Astrocyte of the spinal cord (primary cell): ENCODE measurements around the gene KCNJ15.

Experiments
- DNase-seq: peaks from one replicate; pipeline ENCODE4 v3.0.0; 2011; ENCODE audit warnings: low read depth, low spot score
- H3K4me3 ChIP-seq: 2 replicates; pipeline ENCODE4 v1.5.1; 2011; ENCODE audit warnings: low read depth, mild to moderate bottlenecking, low read length, moderate library complexity
- in situ Hi-C: cut with HindIII; loops from 2 replicates; pipeline ENCODE4 v1.10.0; 2017; ENCODE audit warnings: low sequenced_read_pairs
- TF ChIP-seq, protein P1 (sequence below): IDR thresholded peaks from 2 replicates; pipeline ENCODE4 v1.5.1; 2012; ENCODE audit warnings: low read depth, mild to moderate bottlenecking, low read length, inconsistent platforms

The KCNJ15 gene

DNA sequence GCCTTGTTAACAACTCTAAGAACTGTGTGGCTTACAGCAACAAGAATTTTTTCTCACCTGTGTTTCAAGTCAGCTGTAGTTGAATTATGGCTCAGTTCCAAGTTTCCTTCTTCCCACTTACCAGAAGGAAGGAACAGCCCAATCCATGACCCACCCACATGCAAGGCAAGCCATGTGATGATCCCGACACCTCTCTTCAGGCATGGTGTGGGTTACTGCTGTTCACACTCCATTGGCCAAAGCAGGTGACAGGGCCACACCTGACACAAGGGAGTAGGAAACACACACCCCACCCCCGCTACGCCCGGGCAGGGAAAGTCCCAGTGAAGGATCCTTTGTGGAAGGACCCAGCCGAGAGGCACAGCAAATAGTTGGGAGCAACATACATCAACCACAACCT lies 36.3 kb downstream of the KCNJ15 start:
- in situ Hi-C loops, result no loop called here
- no peak overlapping the region for H3K4me3 ChIP-seq
- TF ChIP-seq, protein P1, sequence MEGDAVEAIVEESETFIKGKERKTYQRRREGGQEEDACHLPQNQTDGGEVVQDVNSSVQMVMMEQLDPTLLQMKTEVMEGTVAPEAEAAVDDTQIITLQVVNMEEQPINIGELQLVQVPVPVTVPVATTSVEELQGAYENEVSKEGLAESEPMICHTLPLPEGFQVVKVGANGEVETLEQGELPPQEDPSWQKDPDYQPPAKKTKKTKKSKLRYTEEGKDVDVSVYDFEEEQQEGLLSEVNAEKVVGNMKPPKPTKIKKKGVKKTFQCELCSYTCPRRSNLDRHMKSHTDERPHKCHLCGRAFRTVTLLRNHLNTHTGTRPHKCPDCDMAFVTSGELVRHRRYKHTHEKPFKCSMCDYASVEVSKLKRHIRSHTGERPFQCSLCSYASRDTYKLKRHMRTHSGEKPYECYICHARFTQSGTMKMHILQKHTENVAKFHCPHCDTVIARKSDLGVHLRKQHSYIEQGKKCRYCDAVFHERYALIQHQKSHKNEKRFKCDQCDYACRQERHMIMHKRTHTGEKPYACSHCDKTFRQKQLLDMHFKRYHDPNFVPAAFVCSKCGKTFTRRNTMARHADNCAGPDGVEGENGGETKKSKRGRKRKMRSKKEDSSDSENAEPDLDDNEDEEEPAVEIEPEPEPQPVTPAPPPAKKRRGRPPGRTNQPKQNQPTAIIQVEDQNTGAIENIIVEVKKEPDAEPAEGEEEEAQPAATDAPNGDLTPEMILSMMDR, result no peak
- DNase-seq, result no peak

DNA sequence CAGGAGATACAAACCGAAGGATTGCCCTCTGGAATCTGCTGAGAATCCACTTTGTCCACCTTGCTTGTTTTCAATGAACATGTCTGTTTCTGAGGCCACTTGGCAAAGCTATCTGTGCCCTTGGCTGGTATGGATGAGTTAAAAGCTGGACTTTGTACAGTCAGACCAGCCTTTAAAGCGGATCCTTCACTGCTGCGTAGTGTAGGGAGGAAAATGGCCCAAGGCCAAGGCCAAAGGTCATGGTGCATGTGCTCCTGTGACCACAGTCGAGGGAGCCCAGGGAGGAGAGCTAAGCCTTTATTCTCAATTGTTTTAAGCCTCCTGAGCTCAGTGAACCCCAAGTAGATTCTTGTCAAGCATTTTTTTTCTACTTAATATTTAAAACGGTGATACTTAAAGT lies 37.0 kb downstream of the KCNJ15 start:
- TF ChIP-seq, protein P1, result no peak
- in situ Hi-C loops, result no loop called here
- H3K4me3 ChIP-seq, result no peak overlapping the region
- no peak for DNase-seq

DNA sequence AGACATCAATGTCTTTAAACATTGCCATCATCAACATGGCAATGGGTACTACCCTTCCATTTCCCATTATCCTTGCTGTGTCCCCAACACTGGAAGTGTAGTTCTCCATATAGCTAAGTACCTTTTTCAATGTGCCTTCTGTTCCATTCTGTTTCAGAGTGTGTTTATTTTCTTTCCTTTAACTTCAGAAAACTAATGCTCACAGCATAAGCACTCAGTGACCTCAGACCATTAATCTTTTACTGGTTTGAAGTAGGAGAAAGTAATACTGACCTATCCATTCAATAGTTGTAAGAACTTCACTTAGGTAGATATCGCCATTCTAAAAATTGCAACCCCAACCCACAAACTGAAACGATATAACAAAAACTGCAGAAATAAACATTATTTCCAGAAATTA lies 37.8 kb downstream of the KCNJ15 start:
- TF ChIP-seq, protein P1, result no peak
- H3K4me3 ChIP-seq, result no peak overlapping the region
- DNase-seq, result no peak
- in situ Hi-C loops, result no loop called here

DNA sequence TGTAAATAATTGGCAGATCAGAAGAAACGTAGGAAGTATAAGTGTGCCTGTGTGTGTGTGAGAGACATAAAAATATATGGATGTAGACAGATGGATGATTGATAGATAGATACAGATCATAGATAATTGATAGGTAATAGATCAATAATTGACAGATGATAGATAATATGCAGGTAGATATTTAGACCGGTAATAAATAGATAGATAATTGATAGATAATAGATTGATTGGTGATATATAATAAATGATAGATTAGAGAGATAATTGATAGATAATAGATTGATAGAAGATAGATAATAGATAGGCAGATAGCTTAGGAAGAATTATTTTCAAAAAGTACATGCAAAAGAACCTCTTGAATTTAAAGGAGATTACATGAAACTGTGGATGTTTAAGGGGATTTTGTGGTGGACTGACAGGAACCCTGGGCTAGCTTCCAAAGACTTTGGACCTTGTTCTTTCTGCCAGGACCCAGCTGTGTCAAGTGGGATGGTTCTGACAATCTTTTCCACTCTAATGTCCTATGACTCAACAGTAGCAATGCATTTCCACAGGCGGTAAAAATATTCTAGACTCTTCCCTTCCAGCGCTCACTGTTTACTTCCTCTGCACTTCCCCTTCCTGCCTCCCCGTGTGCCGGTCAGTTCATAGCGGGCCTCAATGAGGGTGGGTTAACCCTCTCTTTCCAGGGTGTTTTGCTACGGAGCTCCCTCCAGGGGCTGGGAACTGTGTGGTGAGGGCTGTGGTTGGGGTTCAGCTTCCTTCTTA lies 39.4 kb downstream of the KCNJ15 start:
- no peak for DNase-seq
- no peak overlapping the region for H3K4me3 ChIP-seq
- TF ChIP-seq, protein P1, result no peak
- in situ Hi-C loops, result no loop called here

DNA sequence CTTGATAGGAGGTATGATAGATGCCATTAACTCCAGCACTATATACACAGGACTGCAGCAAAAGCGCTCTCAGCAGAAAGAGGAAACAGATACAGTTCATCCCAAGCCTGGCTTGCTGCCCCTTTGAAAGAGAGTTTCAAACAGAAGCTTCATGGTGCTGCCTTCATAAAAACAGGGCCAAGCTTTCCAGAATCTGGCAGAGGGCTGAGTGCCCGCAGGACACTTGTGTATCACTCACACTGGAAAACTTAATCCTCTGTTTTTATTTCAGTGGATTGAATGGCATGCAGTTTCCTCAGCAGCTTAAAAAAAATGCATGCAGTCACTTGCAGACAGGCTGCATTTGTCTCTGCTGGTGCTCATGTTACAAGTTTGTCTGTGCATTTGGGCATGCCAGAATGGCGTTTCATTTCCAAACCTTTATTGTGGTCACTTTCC lies 40.4 kb downstream of the KCNJ15 start:
- in situ Hi-C loops, result no loop called here
- TF ChIP-seq, protein P1, result no peak
- peak; percentile 89 for DNase-seq
- H3K4me3 ChIP-seq, result no peak overlapping the region

DNA sequence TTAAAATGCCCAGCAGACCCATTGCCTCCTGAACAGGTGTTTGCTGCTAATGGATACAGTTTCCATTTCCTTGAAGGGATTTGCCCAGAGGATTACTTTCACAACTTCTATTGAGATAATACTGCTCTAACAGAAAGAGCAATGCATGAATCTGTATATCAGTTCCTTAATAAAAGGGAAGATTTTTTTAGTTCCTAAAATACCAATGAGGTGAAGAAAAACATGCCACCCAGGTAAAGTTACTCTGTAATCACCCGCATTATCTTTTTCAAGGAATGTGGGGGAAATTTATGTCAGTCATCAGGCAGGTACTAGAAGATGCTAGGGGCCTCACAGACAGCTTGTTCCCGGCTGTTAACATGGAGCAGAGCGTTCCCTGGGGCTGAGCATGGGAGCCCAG lies 41.1 kb downstream of the KCNJ15 start:
- TF ChIP-seq, protein P1, result no peak
- in situ Hi-C loops, result no loop called here
- H3K4me3 ChIP-seq, result no peak overlapping the region
- DNase-seq, result no peak

DNA sequence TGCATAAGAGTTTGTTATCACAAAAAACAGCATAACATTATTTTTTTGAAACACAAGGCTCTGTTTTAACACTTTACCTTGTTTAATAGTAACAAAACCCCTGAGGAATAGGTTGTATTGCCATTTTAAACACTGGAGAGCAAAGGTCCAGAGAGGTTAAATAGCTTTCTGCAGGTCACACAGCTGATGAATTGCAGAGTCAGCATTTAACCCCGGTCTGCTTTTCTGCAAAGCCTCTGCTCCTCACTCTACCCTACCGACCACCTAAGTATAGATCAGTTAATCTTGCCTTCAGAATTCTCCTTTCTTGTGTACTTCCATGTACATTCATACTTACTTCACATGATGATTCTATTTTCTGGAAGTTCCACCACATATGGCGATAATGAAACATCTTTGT lies 42.0 kb downstream of the KCNJ15 start:
- in situ Hi-C loops, result no loop called here
- no peak overlapping the region for H3K4me3 ChIP-seq
- TF ChIP-seq, protein P1, result no peak
- DNase-seq, result no peak
